Hepatocyte (in vitro differentiated cells): ENCODE results near the gene NHS.

Experiments used
- CTCF ChIP-seq: fragments of 200-600 bp; sonication (generic); IDR thresholded peaks from 2 replicates; pipeline ENCODE4 v1.5.1; 2016; ENCODE audit warnings: antibody characterized with exemption, mild to moderate bottlenecking; ENCODE audit not compliant: poor library complexity
- EZH2phosphoT487 ChIP-seq: fragments of 200-600 bp; sonication (generic); IDR thresholded peaks from one replicate; pipeline ENCODE4 v1.6.1; 2018; ENCODE audit warnings: antibody characterized with exemption, mild to moderate bottlenecking, low read depth, moderate library complexity; ENCODE audit not compliant: unreplicated experiment, severe bottlenecking

GRCh38 chrX:17375367-17375636 is 302 bp downstream of the NHS start:
- TF ChIP-seq CTCF (no peak), EZH2phosphoT487 (no peak)
